HG03064 (cell line): ENCODE data around the gene CCDC174.

Experiments
- ATAC-seq: cut with Tn5 transposase; IDR thresholded peaks from one replicate; pipeline ENCODE4 v1.9.1; 2021; ENCODE audit warnings: low read depth; ENCODE audit not compliant: unreplicated experiment

Gene CCDC174

GRCh38 chr3:14698601-14699244, 47.2 kb downstream of the CCDC174 start:
- ATAC-seq, result no peak

GRCh38 chr3:14699643-14700042, 48.1 kb downstream of the CCDC174 start:
- no peak for ATAC-seq

GRCh38 chr3:14700891-14701290, 49.3 kb downstream of the CCDC174 start:
- no peak for ATAC-seq

- no peak for ATAC-seq
These were observed 50.1 kb downstream of the CCDC174 start for GRCh38 chr3:14701676-14702075.

GRCh38 chr3:14703128-14703750, 51.7 kb downstream of the CCDC174 start:
- no peak for ATAC-seq

- no peak for ATAC-seq
These were observed 52.2 kb downstream of the CCDC174 start for GRCh38 chr3:14703791-14704190.

- ATAC-seq, result no peak
These were observed 54.5 kb downstream of the CCDC174 start for GRCh38 chr3:14706096-14706495.

GRCh38 chr3:14716591-14716990, 65.0 kb downstream of the CCDC174 start:
- ATAC-seq, result no peak

GRCh38 chr3:14717307-14717706, 65.7 kb downstream of the CCDC174 start:
- no peak for ATAC-seq

GRCh38 chr3:14718539-14718938, 67.0 kb downstream of the CCDC174 start:
- ATAC-seq, result no peak

- ATAC-seq, result no peak
These were observed 67.4 kb downstream of the CCDC174 start for GRCh38 chr3:14719006-14719405.

GRCh38 chr3:14721126-14721864, 69.7 kb downstream of the CCDC174 start:
- ATAC-seq, result no peak
